K562 (cell line): ENCODE data around the gene GFRAL. TPM values are rescaled to one million over a fixed set of nuclear protein-coding genes. Genes with fewer than 3 reads are reported as not detected.

Experiments used
- ATAC-seq: fragments of 200-7000 bp; cut with Tn5 transposase; 3 replicates; pipeline ENCODE4 v1.9.1; 2020; ENCODE audit warnings: moderate library complexity
- BruUV-seq: library from RNA; stranded (reverse); fragments of 400-500 nt; replicated peaks from 2 replicates; lab custom pipeline; 2021; lab: Mats Ljungman, UMichigan
- CTCF ChIA-PET: fragments of 300-600 bp; formaldehyde crosslinking; extraction: SDS; loops from one replicate; lab custom pipeline; 2021; ENCODE audit warnings: low intra/inter-chr PET ratio; lab: Yijun Ruan, JAX
- POLR2A ChIA-PET: fragments of 300-600, 350-650 bp; sonication (Branson Sonifier 250); formaldehyde crosslinking; extraction: SDS; loops from one replicate; lab custom pipeline; 2021; ENCODE audit warnings: antibody characterized with exemption, inconsistent platforms; lab: Yijun Ruan, JAX
- DNase-seq, 4 experiments: peaks; one replicate each; pipeline versions ENCODE4 v3.0.0 to v3.0.0-alpha.2; 2011 to 2018; ENCODE audit warnings: low spot score in 3 of 4, mixed read lengths in 3 of 4; ENCODE audit errors: extremely low read depth in 1 of 4
- FAIRE-seq: peaks from 2 replicates; lab custom pipeline; 2011; peaks lifted over from hg19 to GRCh38; lab: Jason Lieb, UNC
- H2AFZ ChIP-seq: 2 replicates; pipeline ENCODE4 v1.6.0; 2011; ENCODE audit warnings: low read depth, low read length, control low read depth, inconsistent platforms
- H3K27ac ChIP-seq: fragments of 200-600 bp; 3 replicates; pipeline ENCODE4 v1.8.0; 2011; ENCODE audit warnings: low read depth, mild to moderate bottlenecking, control low read depth, inconsistent platforms, low read length, moderate library complexity, mixed read lengths; ENCODE audit errors: extremely low read depth
- H3K27me3 ChIP-seq, 2 experiments: fragments of 300-600 bp in 1 of 2; 2 replicates in 1 of 2; 3 replicates in 1 of 2; pipeline versions ENCODE4 v1.6.0 to v1.8.0; 2011; ENCODE audit warnings: inconsistent platforms in 2 of 2, low read length in 2 of 2, mild to moderate bottlenecking in 1 of 2, mixed read lengths in 1 of 2, moderate library complexity in 1 of 2; ENCODE audit not compliant: control insufficient read depth in 2 of 2, insufficient read depth in 2 of 2
- H3K36me3 ChIP-seq: fragments of 300-600 bp; 3 replicates; pipeline ENCODE4 v1.8.0; 2011; ENCODE audit warnings: mild to moderate bottlenecking, low read length, inconsistent platforms; ENCODE audit not compliant: control insufficient read depth, insufficient read depth
- H3K4me1 ChIP-seq, 2 experiments: fragments of 200-600 bp in 1 of 2; replicated peaks in 1 of 2; 2 replicates in 1 of 2; 3 replicates in 1 of 2; pipeline versions ENCODE4 v1.5.1 to v1.8.0; 2011; ENCODE audit warnings: inconsistent platforms in 2 of 2, low read length in 2 of 2, mild to moderate bottlenecking in 1 of 2, mixed read lengths in 1 of 2, moderate library complexity in 1 of 2; ENCODE audit not compliant: control insufficient read depth in 2 of 2, insufficient read depth in 2 of 2
- H3K4me2 ChIP-seq: 2 replicates; pipeline ENCODE4 v1.6.1; 2011; ENCODE audit warnings: low read length, control low read depth, inconsistent platforms, mixed read lengths; ENCODE audit not compliant: insufficient read depth
- H3K4me3 ChIP-seq: fragments of 200-600 bp; sonication (generic), shearing (Covaris generic); 2 replicates; pipeline ENCODE4 v1.5.1; 2016; ENCODE audit warnings: control low read depth, inconsistent platforms
- H3K79me2 ChIP-seq: fragments of 200-600 bp; 3 replicates; pipeline ENCODE4 v1.8.0; 2011; ENCODE audit warnings: low read length, inconsistent platforms; ENCODE audit not compliant: control insufficient read depth, insufficient read depth
- H3K9ac ChIP-seq, 2 experiments: 2 replicates each; pipeline versions ENCODE4 v1.6.0 to v1.6.1; 2011; ENCODE audit warnings: low read depth in 2 of 2, low read length in 2 of 2, control low read depth in 1 of 2, inconsistent platforms in 1 of 2, mild to moderate bottlenecking in 1 of 2, mixed read lengths in 1 of 2; ENCODE audit not compliant: insufficient read depth in 1 of 2
- H3K9me1 ChIP-seq: one replicate; pipeline ENCODE4 v1.6.0; 2011; ENCODE audit warnings: inconsistent platforms, mild to moderate bottlenecking, low read length, moderate library complexity; ENCODE audit not compliant: control insufficient read depth, insufficient read depth
- H3K9me3 ChIP-seq: replicated peaks from 2 replicates; pipeline ENCODE4 v1.5.1; 2011; ENCODE audit warnings: low read depth, low read length, inconsistent platforms; ENCODE audit not compliant: control insufficient read depth, insufficient read depth
- H4K20me1 ChIP-seq: replicated peaks from 2 replicates; pipeline ENCODE4 v1.6.1; 2011; ENCODE audit warnings: low read length, inconsistent platforms, mixed read lengths; ENCODE audit not compliant: control insufficient read depth, insufficient read depth
- PML ChIP-seq: IDR thresholded peaks from 2 replicates; pipeline ENCODE4 v1.6.1; 2012; ENCODE audit warnings: low read length, inconsistent platforms
- SAFB ChIP-seq: fragments of 200-400 bp; formaldehyde crosslinking; IDR thresholded peaks from 2 replicates; pipeline ENCODE4 v1.6.1; 2017; ENCODE audit warnings: low read depth, low read length, borderline replicate concordance
- WGBS: fragments of 100-300 bp; shearing (Covaris generic); methylation state at CpG from one replicate; pipeline ENCODE4 v1.1.6; 2016; ENCODE audit warnings: low coverage, mixed read lengths; ENCODE audit not compliant: insufficient coverage; ENCODE audit errors: missing lambda C conversion rate; 5-methylcytosine and 5-hydroxymethylcytosine counted together
- in situ Hi-C: fragments of 300-500 bp; cut with MboI; formaldehyde crosslinking; loops from 4 replicates; pipeline ENCODE4 v1.15.0; 2018; ENCODE audit warnings: inconsistent platforms, mixed read lengths
- intact Hi-C: fragments of 100-400 bp; cut with micrococcal nuclease; formaldehyde crosslinking; loops from 2 replicates; pipeline ENCODE4 v1.14.2; 2022
- polyA plus RNA-seq, 8 experiments: library from polyadenylated mRNA; depleted of rRNA in 4 of 8; stranded (reverse) in 5 of 8; unstranded in 3 of 8; fragments of >200 nt; fragmentation: Nextera tagmentation in 2 of 8; fragmentation: Illumina TruSeq in 1 of 8; extraction: Ambion mirVana in 2 of 8; extraction: Trizol in 1 of 8; gene quantifications; 2 replicates each; pipeline versions ENCODE4 v1.2.1 to v1.2.3, GENCODE V29; 2011 to 2014; ENCODE audit warnings: inconsistent platforms in 1 of 8, missing spikeins in 1 of 8
- total RNA-seq, 7 experiments: library from RNA; depleted of rRNA in 6 of 7; stranded (reverse); fragments of >200 nt in 6 of 7; fragmentation: Illumina TruSeq in 2 of 7; extraction: Trizol in 2 of 7; gene quantifications; 2 replicates each; pipeline versions ENCODE4 v1.2.1 to v1.2.3, GENCODE V29; 2011 to 2021; ENCODE audit warnings: low replicate concordance in 1 of 7
- TF ChIP-seq, protein P1 (sequence below): fragments of 450-650 bp; IDR thresholded peaks from 2 replicates; pipeline ENCODE4 v1.6.1; 2016; ENCODE audit warnings: antibody characterized with exemption
- TF ChIP-seq, protein P2 (sequence below), 2 experiments: fragments of 150-350 bp in 1 of 2; IDR thresholded peaks; 2 replicates each; pipeline ENCODE4 v1.6.1; 2012 to 2016; ENCODE audit warnings: low read depth in 2 of 2, low read length in 2 of 2, mild to moderate bottlenecking in 1 of 2, moderate library complexity in 1 of 2

GFRAL gene
- total and polyA plus RNA-seq, 9 of the 15 experiments (the other 6 are each of a cell fraction or from before 2014, with no cell fraction given), result not detected

DNA sequence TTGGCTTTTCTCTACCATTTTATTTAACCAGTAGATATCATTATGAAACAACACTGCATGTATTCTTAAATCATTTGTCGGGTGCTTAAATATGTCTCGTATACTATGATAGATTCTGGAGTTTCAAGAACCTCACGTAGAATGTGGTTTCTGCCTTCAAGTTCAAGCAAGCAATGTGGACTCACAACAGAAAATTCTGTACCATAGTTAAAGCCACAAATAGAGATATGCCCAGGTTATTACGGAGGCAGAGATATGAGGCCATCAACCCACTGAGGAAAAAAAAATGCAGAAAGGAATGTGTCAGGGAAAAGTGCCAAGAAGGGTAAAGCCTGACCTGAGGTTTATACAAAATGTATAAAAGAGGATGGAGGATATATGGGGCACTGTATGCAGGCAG lies 109.9 kb downstream of the GFRAL start:
- no peaks in the 10 kb centered on the region; the same call in 1 of the 2 replicates for H3K9me3 ChIP-seq
- intact Hi-C loops, result no loop called here
- no peak overlapping the region for H3K9ac ChIP-seq
- H3K4me1 ChIP-seq, result no peaks in the 10 kb centered on the region
- FAIRE-seq (no peak), DNase-seq (no peak), ATAC-seq (no peak)
- no peak overlapping the region for H2AFZ ChIP-seq
- H3K4me2 ChIP-seq, result no peak overlapping the region
- BruUV-seq, result no TSS peak
- no peak overlapping the region for H3K27ac ChIP-seq
- no peaks in the 10 kb centered on the region for H3K36me3 ChIP-seq
- H3K27me3 ChIP-seq, result no peaks in the 10 kb centered on the region
- no peaks in the 10 kb centered on the region for H3K9me1 ChIP-seq
- WGBS, result 0% methylated on average over 4 of the region's 4 CpGs
- POLR2A ChIA-PET, result no interaction called here
- TF ChIP-seq SAFB (no peak), PML (no peak)
- TF ChIP-seq, protein P1, sequence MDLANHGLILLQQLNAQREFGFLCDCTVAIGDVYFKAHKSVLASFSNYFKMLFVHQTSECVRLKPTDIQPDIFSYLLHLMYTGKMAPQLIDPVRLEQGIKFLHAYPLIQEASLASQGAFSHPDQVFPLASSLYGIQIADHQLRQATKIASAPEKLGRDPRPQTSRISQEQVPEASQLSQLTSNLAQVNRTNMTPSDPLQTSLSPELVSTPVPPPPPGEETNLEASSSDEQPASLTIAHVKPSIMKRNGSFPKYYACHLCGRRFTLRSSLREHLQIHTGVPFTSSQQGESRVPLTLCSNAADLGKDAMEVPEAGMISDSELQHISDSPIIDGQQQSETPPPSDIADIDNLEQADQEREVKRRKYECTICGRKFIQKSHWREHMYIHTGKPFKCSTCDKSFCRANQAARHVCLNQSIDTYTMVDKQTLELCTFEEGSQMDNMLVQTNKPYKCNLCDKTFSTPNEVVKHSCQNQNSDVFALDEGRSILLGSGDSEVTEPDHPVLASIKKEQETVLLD, result no peak
- TF ChIP-seq, protein P2, sequence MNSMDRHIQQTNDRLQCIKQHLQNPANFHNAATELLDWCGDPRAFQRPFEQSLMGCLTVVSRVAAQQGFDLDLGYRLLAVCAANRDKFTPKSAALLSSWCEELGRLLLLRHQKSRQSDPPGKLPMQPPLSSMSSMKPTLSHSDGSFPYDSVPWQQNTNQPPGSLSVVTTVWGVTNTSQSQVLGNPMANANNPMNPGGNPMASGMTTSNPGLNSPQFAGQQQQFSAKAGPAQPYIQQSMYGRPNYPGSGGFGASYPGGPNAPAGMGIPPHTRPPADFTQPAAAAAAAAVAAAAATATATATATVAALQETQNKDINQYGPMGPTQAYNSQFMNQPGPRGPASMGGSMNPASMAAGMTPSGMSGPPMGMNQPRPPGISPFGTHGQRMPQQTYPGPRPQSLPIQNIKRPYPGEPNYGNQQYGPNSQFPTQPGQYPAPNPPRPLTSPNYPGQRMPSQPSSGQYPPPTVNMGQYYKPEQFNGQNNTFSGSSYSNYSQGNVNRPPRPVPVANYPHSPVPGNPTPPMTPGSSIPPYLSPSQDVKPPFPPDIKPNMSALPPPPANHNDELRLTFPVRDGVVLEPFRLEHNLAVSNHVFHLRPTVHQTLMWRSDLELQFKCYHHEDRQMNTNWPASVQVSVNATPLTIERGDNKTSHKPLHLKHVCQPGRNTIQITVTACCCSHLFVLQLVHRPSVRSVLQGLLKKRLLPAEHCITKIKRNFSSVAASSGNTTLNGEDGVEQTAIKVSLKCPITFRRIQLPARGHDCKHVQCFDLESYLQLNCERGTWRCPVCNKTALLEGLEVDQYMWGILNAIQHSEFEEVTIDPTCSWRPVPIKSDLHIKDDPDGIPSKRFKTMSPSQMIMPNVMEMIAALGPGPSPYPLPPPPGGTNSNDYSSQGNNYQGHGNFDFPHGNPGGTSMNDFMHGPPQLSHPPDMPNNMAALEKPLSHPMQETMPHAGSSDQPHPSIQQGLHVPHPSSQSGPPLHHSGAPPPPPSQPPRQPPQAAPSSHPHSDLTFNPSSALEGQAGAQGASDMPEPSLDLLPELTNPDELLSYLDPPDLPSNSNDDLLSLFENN (IDR thresholded peaks at IDR 0.05; ENCODE audit: low read depth in 2 of 2, low read length in 2 of 2), result no peak
- CTCF ChIA-PET, result no interaction called here
- in situ Hi-C loops, result no loop called here
- H3K79me2 ChIP-seq, result no peaks in the 10 kb centered on the region
- H4K20me1 ChIP-seq, result no peaks in the 10 kb centered on the region
- H3K4me3 ChIP-seq, result no peak overlapping the region
